Measurements from ENCODE around the gene FSTL3. TPM values are rescaled to one million over a fixed set of nuclear protein-coding genes. Genes with fewer than 3 reads are reported as not detected.

Gene FSTL3
- polyA plus RNA-seq, 4 donors: 17.2 to 19.7 (median 19.4) TPM

DNA sequence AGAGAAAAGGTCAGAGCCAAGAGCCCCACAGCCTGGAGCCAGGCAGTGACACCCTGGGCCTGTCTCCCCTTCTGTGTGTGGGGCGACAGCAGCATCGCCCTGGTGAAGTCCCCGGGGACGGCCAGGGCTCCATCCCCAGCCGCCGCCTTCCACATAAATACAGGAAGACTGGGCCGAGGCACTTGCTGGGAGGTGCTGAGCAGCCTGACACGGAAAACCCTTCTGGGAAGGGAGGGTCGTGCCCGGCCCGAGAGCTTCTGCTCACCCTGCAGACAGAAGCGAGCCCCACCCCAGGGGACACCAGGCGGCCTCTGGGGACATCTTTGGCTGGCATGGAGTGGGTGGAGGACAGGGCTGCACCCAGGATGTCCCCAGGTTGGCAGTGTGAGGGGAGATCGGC lies 31.4 kb upstream of the FSTL3 start:
- DNase-seq (ENCODE audit: low read depth in 4 of 4, low spot score in 2 of 4): no peak

DNA sequence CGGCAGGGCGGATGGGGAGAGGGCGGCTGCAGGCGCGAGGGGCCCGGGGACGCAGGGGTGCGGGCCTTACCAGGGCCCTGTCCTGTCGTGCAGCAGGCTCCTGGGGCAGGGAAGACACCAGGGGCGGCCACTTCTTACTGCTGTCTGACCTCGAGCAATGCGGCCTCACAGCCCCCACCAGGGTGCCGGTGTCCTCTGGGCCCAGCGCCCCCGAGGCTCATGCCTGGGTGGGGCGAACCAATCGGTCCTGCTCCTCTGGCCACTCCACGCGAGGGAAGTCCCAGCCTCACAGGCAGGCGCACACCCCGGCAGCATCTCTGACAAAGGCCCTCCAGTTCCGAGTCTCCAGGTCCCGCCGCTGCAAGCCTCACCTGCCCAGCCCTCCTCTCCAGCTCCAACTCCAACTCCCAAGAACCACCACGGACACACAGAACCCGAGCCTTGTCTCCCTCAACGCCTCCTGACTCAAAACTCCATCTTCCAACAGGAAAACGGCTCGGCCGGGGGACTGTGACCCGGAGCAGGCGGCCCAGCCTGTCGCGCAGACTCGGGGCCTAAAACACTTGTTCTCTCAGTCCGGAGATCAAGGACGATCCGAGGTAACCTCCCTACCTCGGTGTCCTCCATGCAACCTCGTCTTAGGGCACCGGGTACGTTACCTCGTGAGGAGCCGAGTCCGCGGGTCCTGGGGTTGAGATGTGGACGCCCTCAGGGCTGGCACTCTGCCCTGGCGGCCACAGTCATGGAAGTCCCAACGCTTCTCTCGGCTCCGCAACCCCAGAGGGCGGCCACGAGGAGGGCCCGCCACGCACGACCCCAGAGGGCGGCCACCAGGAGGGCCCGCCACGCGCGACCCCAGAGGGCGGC lies 30.0 kb upstream of the FSTL3 start:
- DNase-seq (ENCODE audit: low read depth in 4 of 4, low spot score in 2 of 4): no peak

DNA sequence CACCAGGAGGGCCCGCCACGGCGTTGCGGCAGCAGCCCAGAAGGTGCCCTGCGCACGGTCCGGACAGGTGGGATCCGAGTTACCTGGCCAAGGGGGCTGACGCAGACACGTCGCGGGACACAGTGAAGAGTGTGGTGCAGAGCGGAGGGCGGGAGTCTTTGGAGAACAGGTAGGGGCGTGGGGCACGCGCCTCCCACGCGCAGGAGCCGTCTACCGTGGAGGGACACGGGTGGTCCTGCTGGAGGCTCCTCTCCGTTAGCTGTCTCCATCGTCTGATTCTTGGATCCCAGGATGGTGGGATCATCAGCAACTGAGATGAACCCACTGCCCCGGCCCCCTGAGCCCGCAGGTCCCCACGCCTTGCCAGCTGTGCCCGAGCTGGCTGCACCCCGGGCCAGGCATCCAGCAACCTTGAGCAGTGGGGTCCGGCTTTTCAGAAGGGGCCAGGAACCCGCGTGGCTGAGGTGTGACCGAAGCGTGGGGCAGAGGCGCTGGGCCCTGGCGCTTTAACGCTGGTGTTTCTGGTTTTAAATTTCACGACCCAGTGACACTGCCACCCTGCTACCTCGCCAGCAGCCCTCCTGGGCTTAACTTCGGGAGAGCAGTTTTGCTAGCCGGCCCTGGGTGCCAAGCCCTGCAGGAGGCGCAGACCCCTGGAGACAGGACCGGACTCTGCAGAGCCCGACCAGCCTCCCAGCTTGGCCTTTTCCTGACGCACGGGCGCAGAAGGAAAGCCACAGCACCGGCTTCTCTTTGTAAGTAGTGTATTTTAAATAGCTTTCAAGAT lies 29.2 kb upstream of the FSTL3 start:
- DNase-seq (ENCODE audit: low read depth in 4 of 4, low spot score in 2 of 4): no peak

DNA sequence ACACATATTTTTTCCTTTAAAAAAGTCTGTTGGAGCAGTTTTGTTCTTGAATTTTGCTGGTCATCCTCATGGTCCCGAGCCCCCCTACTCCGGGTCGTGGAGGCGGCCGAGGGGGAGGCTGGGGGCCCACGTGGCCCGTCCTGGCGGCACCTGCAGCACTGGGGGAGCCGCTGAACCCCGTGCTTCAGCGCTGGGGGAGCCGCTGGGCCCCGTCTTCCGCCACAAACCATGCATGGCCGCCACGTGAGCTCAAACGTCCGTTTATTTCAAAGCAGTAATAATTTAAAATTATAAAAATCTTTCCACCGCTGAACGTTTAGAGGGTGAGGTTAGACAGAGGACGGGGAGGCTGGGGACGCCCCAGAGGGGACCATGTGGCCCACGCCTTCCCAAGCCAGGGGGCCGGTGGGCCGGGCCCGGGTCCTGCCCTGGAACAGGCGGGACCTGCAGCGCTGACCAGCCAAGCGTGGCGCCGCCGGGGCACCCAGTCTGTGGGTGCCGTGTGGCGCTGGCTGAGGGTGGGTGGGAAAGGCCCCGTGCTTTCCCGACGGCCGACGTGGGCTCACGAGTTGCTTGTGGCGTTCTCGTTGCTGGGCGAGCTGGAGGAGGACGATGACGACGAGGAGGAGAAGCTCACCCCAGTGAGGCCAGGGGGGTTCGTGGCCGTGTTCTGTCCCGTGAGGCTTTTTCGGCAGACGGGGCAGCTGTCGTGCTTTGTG lies 28.5 kb upstream of the FSTL3 start:
- no peak for DNase-seq (ENCODE audit: low read depth in 4 of 4, low spot score in 2 of 4)

GRCh38 chr19:648305-648704 lies 27.9 kb upstream of the FSTL3 start:
- no peak for DNase-seq (ENCODE audit: low read depth in 4 of 4, low spot score in 2 of 4)

DNA sequence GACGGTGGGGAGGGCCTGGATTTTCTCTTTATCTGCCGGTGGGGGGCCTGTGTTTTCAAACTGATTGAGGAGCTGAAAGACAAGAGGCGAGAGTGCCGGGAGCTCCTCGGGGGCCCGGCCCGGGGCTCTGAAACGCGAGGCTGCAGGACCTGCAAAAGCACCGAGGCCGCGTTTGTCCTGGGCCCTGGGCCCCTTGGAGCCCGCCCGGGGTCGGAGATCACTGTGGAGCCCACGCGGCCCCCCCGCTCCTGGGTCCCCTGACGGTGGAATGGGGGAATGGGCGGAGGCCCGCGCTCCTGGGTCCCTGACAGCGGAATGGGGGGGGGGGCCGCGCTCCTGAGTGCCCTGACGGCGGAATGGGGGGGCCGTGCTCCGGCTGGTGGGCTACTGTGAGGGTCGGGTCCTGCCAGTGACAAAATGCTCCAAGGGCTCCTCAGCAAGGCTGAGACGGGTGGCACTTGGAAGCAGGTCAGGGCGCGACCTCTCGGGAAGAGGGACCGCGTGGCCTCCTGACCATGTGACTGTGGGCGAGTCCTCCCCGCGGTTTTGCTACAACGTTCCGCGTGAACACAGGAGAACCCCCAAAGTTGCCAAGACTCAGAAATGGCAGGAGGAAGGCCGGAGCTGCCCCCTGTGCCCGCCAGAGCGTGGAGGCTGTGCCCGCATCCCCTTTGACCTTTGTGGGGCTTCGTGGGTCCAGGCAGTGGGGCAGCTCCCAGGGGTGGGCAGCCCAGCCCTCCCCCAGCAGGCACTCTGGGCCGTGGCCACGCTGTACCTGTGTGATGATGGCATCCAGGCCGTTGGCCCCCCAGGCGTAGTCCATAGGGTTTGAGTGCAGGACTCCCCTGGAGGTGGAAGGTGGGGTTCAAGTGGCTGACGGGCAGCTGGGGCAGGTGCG lies 27.0 kb upstream of the FSTL3 start:
- no peak for DNase-seq (ENCODE audit: low read depth in 4 of 4, low spot score in 2 of 4)

DNA sequence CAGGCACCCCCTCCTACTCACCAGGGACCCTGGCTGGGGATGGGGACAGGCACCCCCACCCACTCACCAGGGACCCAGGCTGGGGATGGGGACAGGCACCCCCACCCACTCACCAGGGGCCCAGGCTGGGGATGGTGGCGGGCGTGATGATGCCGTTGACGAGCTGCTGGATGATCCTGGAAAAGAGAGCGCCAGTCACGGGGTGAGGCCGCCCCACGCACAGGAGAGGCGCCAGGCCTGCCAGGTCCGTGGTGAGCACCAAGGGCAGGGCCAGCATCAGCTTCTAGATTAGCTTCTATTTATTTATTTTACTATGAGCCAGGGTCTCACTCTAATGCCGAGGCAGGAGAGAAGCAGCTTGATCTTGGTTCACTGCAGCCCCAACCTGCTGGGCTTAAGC lies 26.1 kb upstream of the FSTL3 start:
- DNase-seq (ENCODE audit: low read depth in 4 of 4, low spot score in 2 of 4): no peak

GRCh38 chr19:651114-651818 lies 24.9 kb upstream of the FSTL3 start:
- no peak for DNase-seq (ENCODE audit: low read depth in 4 of 4, low spot score in 2 of 4)

DNA sequence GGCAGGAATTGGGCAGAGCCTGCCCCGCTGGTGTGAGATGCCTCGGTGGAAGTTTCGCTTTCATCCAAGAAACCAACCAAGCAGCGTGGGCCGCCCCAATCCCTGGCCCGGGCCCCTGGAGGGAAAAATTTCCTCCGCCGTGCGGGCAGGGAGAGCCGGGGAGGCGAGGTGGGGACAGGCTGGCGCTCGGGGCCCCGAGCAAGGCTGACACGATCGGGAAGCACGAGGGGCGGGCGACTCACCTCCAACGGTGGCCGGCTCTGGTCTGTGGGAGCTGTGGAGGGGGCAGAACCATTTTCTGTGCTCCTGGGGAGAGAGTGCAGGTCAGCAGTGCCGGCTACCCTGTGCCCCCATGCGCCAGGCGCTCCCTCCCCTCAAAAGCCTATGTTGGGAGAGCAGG lies 24.2 kb upstream of the FSTL3 start:
- DNase-seq (ENCODE audit: low read depth in 4 of 4, low spot score in 2 of 4): no peak

DNA sequence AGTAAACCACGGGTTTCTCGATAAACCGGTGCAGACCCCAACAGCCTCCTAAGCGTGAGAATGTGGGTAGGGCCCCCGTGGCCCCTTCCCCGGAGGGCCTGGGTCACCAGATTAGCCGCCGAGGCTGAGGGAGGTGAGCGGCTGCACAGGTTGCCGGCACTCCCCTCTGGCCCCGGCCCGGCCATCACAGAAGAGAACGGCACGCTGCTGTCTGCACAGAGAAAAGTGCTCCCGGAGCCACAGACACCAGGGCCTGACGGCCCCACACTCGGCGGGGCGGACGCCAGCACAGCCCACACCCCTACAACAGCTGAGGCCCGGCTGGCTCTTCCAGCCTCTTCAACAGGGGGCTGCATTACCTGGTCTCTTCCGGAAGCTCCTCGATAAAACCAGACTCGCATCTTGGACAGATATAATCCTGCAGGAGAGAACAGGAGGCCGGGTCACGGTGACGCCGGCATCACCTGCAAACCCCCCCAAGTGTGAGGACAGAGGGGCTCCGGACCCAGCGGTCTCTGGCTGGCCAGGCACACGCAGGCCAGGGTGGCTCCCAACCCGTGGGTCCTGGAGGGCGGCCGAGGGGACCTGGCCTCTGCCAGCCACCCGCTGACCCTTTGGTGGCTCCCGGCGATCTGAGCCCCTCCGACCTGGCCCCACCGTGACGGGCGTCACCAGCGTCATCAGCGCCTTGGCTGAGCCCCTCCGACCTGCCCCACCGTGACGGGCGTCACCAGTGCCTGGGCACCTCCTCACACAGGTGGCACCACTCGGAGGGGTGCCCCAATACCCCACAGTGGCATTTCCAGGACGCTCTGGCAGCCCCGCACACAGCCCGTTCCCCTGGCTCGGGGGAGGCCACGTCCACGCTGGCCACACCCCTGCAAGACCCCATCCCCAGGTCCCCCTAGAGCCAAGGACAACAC lies 23.5 kb upstream of the FSTL3 start:
- DNase-seq (ENCODE audit: low read depth in 4 of 4, low spot score in 2 of 4): no peak

GRCh38 chr19:653425-653824 lies 22.8 kb upstream of the FSTL3 start:
- no peak for DNase-seq (ENCODE audit: low read depth in 4 of 4, low spot score in 2 of 4)

- DNase-seq (ENCODE audit: low read depth in 4 of 4, low spot score in 2 of 4): no peak
Measured at GRCh38 chr19:655691-656090, 20.5 kb upstream of the FSTL3 start.

GRCh38 chr19:656751-657559 lies 19.2 kb upstream of the FSTL3 start:
- no peak for DNase-seq (ENCODE audit: low read depth in 4 of 4, low spot score in 2 of 4)

DNA sequence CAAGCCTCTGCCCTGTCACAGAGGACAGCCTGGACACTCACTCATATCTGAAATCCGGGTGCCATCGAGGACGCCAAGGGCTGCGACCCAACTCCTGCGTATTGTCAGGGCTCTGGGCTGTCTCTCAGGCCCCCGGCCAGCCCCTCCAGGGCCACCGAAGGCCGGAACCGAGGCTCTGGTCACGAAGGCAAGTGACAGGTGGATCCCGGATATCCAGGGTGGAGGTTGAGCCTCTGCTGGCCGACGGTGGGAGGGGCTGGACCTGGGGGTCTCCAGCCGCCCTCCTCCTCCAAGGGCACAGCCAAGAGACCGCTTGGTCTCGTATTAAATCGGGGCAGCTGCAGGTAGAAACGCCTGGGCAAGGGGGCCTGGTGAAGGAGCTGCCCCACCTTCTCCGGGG lies 18.6 kb upstream of the FSTL3 start:
- no peak for DNase-seq (ENCODE audit: low read depth in 4 of 4, low spot score in 2 of 4)

GRCh38 chr19:658059-658839 lies 17.9 kb upstream of the FSTL3 start:
- no peak for DNase-seq (ENCODE audit: low read depth in 4 of 4, low spot score in 2 of 4)

GRCh38 chr19:658916-659839 lies 17.0 kb upstream of the FSTL3 start:
- no peak for DNase-seq (ENCODE audit: low read depth in 4 of 4, low spot score in 2 of 4)
